GM12864 (cell line): ENCODE data around the gene FBN1.

ENCODE experiments used
- DNase-seq: peaks from one replicate; pipeline ENCODE4 v3.0.0-alpha.2; 2011; ENCODE audit warnings: low read depth
- H3K4me3 ChIP-seq: 2 replicates; pipeline ENCODE4 v1.5.1; 2011; ENCODE audit warnings: mild to moderate bottlenecking, low read depth, low read length, control low read depth
- TF ChIP-seq, protein P1 (sequence below): IDR thresholded peaks from 2 replicates; pipeline ENCODE4 v1.5.1; 2011; ENCODE audit warnings: low read depth, mild to moderate bottlenecking, moderate library complexity, low read length, control low read depth, inconsistent platforms; ENCODE audit errors: missing control alignments

Gene FBN1

DNA sequence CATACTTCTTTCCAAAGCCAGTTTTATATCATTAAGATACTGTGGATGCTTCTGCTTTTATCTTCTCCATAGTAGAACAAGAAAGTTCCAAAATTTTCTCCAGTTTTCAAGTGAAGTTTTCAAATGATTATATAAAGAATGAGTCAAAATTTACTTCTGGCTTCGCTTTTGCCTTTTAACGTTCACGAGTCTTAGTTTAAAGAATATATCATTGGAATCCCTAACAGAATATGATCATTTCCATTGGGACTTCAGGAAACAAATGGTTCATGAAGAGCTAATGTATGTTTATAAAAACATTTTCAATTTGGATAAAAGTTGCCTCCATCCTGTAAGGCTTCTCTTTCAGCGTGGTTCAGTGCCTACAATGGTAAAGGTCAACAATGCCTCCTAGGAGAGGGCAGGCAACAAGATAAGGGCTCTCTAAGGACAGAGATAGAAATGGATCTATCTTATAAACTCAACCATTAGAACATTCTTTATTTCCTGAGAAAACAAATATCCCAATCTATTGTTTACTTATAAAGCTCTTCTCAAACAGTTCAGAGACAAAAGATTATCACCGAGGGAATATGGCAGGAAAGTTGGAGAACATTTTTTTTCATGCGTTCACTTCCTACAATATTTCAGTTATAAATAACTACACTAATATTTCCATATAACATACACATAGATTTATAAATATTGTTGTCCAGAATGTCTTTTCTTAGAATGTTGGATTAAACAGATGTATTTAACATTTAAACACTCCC lies 60.5 kb downstream of the FBN1 start:
- TF ChIP-seq, protein P1, sequence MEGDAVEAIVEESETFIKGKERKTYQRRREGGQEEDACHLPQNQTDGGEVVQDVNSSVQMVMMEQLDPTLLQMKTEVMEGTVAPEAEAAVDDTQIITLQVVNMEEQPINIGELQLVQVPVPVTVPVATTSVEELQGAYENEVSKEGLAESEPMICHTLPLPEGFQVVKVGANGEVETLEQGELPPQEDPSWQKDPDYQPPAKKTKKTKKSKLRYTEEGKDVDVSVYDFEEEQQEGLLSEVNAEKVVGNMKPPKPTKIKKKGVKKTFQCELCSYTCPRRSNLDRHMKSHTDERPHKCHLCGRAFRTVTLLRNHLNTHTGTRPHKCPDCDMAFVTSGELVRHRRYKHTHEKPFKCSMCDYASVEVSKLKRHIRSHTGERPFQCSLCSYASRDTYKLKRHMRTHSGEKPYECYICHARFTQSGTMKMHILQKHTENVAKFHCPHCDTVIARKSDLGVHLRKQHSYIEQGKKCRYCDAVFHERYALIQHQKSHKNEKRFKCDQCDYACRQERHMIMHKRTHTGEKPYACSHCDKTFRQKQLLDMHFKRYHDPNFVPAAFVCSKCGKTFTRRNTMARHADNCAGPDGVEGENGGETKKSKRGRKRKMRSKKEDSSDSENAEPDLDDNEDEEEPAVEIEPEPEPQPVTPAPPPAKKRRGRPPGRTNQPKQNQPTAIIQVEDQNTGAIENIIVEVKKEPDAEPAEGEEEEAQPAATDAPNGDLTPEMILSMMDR, result no peak
- DNase-seq, result no peak
- no peak overlapping the region for H3K4me3 ChIP-seq

DNA sequence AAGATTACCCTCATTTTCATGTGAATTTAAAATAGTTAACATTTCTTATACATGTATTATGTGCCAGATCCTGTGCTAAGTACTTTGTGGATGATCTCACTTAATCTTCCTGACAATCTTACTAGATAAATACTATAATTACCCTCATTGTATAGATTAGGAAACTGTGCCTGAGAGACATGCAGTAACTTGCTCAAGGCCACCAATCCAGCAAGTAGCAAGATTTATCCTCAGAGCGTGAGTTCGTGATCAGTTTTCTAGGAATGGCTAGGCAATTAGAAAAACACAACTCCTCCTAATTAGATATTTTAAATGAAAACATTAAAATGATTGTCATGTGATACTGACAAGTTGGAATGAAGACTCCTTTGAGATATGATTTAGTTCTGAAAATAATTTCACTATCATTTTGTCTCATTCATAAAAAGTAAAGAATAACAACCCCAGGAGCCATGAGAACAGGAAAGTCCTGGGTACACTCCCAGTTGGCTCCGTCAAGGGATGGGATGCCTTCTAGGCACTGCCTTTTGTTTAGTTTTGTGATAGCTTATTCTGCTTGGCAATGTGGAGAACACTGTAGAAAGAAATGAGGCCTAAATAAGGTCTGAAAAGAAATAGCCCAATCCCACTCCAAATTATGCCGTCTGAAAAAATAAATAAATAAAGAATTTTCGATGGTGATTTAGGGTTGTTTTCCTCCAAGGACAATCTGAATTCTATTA lies 61.3 kb downstream of the FBN1 start:
- H3K4me3 ChIP-seq, result no peak overlapping the region
- no peak for DNase-seq
- TF ChIP-seq, protein P1, result no peak

DNA sequence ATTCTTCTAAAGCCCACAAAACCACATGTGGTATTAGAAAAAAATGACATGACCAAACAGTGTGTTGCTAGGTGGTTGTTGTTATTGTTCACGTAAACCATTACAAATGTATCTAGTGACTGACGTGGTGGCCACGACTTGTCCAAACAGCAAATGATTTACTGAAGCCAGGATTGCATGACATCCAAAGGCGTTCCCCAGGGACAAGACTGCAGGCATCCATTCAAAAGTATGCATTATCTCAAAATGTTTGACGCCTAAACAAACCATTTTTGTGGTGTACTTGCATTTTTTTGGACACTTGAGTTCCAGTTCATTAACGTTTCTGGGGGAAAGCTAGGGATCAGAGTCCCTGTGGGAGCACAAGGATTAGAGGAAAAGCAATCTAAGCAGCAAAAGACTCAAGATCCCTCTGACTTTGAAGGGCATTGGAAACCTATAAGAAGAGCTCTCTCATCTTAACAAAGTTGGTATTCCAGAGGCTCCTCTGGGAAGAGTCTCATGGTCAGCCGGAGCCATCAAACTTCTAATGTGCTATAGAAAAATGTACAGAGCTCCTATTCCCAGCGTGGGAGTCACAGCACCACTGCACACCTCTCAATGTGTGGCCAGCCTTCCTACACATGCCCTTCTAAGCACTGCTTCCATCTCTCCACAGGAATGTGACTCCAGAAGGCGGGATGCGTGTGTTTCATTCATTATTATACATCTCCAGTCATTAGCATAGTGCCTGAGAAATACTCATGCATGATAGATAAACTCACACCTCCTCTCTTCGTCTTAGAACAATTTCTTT lies 62.9 kb downstream of the FBN1 start:
- TF ChIP-seq, protein P1, result no peak
- H3K4me3 ChIP-seq, result no peak overlapping the region
- DNase-seq, result no peak

DNA sequence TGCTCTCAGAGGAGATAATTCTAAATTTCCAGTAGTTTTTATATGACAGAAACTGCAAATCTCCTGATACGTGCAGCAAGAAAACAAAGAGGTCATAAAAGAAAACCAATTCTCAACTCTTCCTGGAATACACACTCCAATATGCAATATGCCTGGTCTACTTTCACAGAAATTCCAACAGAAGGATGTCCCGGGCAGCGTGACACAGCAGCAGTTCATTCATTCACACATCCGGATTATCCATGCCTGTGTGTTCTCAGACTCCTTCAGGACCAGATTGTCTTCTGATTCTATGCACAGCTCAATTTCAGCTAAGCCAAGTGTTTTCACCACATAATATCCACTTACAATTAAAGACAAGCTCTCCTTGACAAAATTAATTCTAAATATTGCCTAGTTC lies 64.3 kb downstream of the FBN1 start:
- DNase-seq, result no peak
- TF ChIP-seq, protein P1, result no peak
- H3K4me3 ChIP-seq, result no peak overlapping the region

DNA sequence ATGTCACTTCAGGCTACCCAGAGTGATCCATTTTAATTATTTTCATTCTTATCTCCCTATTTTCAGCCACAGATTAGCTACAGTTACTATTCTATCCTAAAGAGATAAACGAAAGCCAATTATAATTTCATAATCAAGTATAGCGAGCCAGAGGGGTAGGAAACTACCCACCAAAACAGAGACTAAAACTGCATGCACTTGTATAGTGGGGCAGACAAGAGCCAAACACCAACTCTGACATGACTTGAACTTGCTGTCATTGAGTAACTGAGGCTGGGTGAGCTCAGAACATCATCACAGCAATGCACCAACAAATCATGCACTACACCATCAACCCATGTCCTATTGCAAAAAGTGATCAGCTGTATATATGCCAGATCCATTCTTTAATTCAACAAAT lies 64.8 kb downstream of the FBN1 start:
- TF ChIP-seq, protein P1, result no peak
- H3K4me3 ChIP-seq, result no peak overlapping the region
- no peak for DNase-seq

DNA sequence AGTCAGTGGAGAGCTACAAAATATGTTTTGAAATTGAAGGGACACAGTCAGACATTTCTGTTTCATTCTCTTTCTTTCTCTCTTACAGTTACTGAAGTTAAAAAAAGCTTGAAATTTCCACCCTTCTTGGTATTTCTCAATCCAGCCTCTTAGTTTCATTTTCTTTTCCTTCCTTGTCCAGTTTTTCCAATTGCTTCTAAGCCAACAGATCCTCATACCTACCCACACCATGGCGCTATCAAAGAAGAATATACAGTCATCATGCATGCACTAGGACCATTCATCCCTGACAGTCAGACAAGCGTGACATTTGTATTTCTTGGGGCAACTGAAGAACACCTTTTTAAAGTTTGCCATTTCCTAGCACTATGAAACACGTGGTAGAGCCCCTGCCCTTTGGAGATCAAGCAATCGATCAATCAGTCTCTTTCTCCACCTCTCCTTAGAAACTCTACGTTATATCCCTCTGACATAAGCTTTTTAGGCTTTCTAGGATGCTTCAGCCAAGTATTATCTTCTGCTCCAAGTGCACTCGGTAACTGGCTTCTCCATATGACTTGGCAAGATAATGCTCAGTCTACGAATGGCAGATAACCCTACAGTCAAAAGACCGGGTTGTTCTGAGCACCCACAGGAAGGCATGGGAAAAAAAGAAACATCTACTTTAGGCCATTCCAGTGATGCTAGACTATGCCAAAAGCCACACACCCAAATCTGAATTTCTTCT lies 65.4 kb downstream of the FBN1 start:
- TF ChIP-seq, protein P1, result no peak
- H3K4me3 ChIP-seq, result no peak overlapping the region
- DNase-seq, result no peak
